NCI-H510A treated with DMSO at 0.1 percent for 48 hours (cell line): ENCODE results near the gene RAD9A.

ENCODE experiments used
- DNase-seq: peaks from one replicate; lab custom pipeline; 2025; lab: John Stamatoyannopoulos, UW

Gene RAD9A

DNA sequence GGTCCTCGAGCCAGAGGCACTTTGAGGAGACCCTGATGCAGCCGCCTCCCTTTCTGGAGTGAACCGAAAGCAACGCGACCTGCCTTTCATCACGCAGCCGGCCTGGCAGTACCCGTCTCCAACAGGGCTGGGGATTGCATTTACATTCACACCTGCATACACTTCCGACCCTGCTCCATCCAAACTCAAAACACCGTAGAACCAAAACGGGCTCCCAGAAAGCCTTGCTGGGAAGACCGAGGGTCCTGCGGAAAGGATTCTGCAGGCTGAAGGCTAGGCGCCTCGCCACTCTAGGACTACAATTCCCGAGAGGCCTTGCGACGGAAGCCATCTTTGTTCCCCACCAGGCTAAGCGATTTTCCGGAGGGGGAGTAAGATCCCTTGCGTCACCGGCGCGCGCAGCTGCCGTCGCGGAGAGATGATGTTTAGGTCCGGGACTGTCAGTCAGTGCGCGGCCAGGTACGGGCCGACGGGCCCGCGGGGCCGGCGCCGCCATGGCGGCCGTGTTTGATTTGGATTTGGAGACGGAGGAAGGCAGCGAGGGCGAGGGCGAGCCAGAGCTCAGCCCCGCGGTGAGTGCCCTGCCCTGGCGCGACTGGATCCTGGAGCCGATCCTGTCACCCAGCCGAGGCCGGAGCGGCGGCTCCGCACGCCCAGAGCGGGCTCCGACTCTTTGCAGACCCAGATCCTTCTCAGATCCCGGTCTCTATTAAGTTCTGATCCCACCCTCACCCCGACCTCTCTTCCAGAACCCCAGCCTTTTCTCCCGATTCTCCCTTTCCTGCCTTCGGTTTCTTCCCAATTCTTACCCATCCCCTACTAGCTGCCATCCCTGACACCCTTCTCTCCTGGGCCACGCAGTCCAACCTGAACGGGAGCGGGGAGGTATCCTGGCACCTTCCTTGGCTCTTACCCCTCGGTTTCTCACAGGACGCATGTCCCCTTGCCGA, 36.5 kb downstream of the RAD9A start, which contains the start of gene RPS6KB2:
TSS of gene RPS6KB2 (plus strand) at position 443 of the 950 bp plus-strand sequence. CDS start at position 495, 52 bp downstream.
- DNase-seq: peak; percentile 99

DNA sequence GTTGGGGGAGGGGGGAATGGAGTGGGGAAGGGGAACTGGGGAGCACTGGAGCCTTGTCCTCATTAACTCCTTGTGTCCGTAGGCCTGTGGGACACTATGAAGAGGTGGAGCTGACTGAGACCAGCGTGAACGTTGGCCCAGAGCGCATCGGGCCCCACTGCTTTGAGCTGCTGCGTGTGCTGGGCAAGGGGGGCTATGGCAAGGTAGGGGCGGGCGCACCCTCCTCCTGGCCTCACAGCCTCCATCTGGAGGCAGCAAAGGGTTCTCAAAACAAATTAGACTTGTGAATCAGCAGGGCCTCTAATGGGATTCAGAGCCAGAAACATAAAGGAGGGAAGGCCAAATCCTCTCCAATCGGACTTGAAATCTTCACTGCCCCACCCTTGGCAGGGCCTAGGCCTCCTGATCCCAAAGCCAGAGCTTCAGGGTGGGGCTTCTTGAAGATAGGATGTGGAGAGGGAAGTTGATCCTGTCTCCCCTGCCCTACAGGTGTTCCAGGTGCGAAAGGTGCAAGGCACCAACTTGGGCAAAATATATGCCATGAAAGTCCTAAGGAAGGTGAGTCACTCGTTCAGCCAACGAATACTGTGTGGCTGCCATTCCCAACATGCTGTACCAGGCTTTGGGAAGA, 37.4 kb downstream of the RAD9A start:
- DNase-seq: no peak

DNA sequence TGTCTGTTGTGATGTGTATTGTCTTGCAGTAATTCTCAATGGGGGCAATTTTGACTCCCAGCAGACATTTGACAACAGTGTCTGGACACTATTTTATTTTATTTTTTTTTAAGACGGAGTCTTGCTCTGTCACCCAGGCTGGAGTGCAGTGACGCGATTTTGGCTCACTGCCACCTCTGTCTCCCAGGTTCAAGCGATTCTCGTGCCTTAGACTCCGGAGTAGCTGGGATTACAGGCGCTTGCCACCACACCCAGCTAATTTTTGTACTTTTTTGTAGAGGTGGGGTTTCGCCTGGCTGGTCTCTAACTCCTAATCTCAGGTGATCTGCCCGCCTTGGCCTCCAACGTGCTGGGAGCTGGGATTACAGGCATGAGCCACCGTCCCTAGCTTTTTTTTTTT, 37.9 kb downstream of the RAD9A start:
- no peak for DNase-seq

DNA sequence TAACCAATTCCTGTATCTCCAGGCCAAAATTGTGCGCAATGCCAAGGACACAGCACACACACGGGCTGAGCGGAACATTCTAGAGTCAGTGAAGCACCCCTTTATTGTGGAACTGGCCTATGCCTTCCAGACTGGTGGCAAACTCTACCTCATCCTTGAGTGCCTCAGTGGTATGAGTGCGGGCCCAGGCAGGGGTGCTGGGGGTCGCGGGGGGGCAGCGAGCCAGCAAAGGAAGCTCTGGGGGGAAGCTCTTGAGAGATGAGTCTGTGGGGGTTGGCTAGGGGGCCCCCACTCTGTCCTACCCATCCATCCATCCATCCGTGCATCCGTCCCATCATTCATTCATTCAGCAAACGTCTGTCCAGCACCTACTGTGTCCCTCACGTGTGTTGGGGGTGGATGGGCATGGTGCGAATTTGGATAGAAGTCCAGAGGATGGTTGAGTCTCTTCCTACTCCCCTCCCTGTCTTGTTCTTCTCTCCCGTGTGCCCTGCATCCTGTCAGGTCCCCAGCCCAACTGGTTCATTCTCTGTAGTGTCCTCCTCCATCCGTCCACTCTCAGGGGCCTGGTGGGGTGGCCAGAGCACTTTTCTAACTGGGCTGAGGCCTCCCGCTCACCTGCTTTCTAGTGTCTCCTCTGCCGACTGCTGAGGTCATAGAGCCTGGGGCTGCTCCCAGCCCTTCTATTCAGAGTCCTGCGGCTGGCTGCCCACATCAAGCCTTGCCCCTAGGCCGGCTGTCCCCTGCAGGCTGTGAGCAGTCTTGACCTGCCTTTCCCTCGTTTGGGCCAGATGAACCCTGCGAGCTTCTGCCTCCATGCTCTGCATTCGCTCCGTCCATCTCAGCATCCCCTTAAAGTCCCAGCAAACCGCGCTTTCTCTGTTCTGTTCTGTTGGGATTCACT, 39.8 kb downstream of the RAD9A start:
- DNase-seq: no peak

DNA sequence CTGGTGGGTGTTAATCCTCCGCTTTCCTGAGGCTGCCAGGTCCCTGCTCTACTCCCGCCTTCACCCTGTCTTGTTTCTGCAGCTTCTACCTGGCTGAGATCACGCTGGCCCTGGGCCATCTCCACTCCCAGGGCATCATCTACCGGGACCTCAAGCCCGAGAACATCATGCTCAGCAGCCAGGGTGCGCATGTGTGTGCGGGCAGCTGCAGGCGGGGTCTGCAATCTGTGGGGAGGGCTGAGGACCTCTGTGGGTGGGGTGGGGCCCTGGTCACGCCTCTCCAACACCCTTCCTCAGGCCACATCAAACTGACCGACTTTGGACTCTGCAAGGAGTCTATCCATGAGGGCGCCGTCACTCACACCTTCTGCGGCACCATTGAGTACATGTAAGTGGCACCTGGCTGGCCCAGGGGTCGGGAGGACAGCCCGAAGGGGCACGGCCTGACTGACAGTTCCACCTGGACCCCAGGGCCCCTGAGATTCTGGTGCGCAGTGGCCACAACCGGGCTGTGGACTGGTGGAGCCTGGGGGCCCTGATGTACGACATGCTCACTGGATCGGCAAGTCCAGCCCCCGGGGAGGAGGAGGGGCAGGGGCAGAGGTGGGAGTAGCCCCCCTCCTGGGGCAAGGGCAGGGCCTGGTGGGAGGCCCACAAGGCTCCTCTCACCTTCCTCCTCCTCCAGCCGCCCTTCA, 41.0 kb downstream of the RAD9A start:
- no peak for DNase-seq

DNA sequence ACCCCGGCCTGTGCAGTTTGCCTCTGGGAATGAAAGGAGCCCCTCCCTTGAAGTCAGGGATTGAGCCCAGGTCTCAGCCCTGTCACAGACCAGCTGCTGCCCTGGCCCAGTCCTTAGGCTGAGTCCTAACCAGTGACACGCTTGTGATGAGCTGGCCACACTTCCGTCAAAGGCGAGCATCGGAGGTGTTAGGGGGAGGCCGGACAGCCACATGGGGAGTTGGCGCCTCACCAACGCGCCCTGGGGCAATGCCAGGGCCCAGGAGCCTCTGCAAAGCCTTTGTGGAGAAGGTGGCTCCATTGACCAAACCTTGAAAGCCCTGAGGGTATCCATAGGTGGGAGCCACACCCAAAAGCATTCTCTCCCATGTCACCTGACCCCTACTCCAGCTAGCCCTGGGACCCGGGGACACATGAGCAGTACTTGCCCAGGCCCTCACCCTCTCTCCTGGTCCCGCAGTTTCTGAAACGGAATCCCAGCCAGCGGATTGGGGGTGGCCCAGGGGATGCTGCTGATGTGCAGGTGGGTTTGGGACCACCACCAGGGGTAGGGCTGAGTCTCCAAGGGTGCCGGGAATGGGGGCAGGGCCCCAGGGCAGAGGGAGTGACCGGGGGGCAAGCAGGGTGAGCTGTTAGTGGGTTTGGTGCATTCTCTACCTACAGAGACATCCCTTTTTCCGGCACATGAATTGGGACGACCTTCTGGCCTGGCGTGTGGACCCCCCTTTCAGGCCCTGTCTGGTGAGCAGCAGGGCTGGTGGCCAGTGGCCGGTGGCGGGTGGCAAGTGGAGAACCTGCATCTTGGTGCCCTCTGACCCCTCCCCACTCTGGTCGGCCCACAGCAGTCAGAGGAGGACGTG, 42.0 kb downstream of the RAD9A start:
- DNase-seq: no peak

DNA sequence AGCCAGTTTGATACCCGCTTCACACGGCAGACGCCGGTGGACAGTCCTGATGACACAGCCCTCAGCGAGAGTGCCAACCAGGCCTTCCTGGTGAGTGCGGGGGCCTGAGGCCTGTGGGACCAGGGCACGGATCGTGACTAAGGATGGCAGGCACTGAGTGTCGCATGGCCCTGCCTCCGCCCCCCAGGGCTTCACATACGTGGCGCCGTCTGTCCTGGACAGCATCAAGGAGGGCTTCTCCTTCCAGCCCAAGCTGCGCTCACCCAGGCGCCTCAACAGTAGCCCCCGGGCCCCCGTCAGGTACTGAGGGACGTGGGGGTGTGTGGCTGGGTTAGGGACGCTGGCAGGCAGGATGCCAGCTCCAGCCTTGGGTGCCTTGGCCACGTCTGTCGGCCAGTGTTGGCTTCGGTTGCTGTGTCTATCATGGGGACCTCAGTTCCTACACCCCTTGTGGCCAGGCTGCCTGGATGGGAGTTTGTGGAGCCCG, 42.7 kb downstream of the RAD9A start:
- DNase-seq: no peak

DNA sequence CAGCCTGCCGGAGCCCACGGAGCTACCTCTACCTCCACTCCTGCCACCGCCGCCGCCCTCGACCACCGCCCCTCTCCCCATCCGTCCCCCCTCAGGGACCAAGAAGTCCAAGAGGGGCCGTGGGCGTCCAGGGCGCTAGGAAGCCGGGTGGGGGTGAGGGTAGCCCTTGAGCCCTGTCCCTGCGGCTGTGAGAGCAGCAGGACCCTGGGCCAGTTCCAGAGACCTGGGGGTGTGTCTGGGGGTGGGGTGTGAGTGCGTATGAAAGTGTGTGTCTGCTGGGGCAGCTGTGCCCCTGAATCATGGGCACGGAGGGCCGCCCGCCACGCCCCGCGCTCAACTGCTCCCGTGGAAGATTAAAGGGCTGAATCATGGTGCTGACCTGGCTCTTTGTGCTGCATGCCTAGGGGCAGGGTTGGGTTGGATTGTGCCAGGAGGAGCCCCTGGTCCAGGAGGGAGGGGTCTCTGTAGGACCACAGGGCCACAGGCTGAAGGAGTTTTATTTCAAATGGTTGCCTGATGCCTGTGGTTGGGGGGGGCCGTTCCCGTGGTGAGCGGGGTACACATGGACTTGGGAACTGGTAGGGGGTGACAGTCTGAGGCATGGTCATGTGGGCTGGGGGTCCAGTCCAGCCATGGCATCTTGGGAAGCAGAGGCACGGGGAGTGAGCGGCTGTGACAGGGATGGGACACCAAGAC, 43.4 kb downstream of the RAD9A start:
- DNase-seq: no peak

DNA sequence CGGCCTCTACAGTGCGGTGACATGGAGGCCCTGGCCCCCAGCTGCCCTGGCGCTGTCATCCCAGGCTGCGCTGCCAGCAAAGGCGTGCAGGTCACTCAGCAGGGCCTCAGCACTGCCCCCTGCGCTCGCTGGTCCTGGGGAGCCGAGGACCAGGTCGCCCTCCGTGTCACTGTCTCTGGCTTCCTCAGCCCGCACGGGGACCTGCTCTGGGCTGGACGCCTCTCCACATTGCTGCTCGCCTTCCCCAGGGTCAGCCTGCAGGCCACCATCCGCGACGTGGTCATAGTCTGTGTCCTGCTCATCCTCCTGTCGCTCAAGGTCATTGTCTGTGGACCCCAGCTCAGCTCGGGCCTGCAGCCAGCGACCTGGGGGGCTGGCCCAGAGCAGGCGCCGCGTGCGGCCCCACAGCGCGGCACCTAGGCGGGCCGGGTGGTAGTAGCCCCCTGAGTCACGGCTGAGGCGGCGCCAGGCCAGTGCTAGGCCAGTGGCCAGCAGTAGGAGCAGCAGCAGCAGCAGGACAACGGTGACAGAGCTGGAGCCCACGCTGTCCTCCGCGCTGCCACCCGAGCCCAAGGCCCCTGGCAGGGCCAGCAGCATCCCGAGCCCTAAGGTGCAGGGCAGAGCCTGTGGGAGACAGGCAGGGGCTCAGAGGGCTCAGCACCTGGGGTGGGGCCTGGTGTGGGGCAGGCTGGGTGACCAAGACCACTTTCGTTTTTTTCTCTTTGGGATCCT, 44.1 kb downstream of the RAD9A start:
- no peak for DNase-seq

DNA sequence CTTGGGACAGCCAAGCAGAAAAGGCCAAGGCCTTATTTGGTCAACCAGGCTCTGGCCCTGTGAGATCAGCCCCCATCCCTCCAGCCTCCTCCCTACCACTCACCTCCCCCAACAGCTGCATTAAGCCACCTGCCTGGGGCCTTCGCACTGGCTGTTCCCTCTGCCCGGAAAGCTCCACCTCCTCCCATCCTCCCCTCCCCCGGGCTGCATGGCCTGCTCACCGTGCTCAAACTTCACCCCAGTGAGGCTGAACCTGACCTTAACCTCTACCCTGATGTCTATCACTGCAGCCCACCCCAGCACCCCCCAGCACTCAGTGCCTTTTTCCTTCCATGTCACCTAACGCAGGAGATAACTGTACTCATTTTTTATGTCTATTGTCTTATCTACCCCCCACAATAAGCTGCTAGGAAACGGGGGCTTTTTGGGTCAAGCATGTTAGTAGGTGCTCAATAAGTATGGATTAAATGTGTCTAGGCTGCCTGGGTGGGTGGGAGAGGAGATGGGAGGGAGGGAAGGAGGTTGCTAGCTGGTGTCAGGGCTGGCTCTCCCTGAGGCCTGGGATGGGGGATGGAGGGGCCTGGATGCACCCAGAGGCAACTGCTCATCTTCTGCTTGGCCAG, 44.8 kb downstream of the RAD9A start:
- DNase-seq: no peak

DNA sequence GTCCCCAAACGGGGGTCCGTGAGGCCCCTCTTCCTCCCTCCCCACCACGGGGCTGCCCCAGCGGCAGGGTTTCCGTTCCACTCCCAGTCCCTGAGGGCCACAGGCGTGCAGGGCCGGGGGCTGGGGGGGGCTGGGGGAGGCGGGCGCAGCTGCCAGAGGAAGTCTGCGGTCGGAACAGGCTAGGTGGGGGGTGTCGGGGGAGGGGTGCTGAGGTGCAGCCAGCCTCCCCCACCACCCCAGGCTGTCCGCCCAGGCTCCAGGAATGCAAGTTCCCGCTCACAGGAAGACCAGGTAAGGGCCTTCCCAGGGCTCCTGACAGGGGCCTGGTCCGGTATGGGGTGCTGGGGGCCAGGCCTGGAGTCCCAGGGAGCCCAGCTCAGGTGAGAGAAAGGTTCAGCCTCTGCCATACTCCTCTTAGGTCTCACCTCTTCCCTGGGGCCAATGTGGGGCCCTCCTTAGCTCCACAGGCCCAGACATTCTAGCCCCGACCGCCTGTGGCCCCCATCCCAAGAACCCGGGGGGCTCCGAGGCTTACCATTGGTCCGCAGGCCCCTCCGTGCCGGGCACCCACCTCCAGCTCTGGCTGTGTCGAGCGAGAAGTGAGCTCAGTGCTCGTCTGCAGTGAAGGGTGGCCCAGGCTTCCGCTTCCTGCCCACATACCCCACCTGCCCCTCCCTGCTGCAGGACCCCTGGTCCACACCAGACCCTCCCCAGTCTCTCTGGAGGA, 45.5 kb downstream of the RAD9A start, which contains the start of gene PTPRCAP:
TSS of gene PTPRCAP (minus strand) at position 601 of the 727 bp plus-strand sequence. CDS start at position 538, 63 bp downstream.
- DNase-seq: no peak

DNA sequence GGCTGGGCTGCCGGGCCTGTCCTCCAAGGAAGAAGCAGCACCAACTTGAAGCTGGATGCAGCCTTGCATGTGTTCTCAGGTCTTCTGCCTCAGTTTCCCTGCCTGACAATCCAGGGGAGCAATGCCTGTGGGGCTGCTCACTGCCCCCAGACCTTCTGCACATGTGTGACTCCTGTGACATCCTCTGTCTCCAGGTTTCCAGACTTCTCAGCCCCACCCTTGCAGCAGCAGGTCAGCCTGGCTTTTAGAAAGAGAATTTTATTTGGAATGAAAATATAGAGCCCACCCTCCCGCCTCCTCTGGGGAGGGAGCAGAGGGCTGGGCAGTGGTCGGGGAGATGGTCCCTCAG, 46.0 kb downstream of the RAD9A start:
- no peak for DNase-seq

DNA sequence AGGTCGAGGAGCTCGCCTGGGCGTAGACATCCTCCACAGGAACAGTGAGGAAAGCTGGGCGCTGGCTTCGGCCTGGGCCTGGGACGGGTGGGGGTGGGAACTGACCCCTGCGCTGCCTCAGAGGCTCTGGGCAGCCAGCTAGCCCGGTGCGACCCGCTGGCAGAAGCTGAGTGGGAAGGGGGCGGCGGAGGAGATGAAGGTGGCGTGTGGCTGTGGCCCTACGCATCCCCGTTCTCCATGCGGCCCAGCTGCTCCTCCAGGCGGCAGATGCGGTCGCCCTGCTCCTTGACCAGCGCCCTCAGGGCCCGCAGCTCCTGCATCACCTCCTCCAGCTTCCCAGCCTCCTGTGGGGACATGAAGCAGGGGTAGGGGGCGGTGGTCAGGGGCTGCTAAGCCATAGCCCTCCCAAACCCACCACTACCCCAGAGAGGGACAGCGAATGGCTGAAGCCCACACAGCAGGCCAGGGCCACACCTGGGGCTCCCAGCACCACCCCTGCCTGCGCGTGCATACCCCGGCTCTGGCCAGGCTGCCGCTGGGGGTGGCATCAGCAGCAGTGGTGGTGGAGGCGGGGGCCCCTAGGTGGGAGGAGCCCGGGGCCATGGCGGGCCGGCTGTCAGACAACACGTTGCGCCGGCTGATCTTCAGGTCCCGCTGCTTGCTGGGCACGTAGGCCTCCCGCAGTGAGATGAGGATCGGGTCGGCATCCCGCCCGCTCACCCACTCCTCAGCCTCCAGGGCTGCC, 46.5 kb downstream of the RAD9A start:
- no peak for DNase-seq

DNA sequence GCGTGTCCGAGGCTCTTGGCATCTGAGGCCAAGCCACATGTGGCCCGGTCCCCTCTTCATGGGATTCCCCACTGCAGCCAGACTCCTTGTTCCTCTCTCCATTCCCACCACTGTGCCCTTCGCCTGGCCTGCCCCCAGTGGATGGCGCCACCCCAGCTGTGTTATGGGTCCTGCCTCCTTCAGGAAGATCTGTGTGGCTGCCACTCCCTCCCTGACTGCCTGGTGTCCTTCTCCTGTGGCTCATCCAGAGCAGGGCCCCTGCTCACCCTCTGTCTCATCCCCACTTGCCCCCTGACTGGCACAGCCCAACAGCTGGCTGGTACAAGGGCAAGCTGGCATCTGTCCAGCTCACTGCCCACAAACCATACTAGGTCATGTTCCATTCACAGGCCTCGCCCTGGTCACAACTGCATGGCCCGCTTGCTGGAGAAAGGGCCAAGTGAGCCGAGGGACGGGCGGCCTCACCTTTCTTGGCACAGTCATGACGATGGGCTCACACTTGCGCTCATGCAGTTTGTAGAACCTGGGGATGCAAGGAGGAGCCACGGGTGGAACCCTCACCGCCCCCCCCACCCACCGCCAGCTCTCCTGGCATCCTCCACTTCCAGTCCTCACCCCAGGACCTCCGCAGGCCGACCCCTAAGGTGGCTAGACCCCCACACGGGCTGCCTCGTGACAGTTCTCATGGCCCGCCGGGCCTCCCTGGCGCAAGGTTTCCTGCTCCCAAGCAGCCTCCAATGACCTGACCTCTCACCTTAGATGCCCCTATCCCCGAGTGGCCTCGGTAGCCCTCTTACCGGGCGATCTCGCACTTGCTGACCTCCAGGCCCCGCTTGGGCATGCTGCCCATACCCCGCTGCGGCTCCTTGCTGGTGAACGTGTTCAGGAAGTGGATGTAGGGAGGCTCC, 47.8 kb downstream of the RAD9A start:
- no peak for DNase-seq

DNA sequence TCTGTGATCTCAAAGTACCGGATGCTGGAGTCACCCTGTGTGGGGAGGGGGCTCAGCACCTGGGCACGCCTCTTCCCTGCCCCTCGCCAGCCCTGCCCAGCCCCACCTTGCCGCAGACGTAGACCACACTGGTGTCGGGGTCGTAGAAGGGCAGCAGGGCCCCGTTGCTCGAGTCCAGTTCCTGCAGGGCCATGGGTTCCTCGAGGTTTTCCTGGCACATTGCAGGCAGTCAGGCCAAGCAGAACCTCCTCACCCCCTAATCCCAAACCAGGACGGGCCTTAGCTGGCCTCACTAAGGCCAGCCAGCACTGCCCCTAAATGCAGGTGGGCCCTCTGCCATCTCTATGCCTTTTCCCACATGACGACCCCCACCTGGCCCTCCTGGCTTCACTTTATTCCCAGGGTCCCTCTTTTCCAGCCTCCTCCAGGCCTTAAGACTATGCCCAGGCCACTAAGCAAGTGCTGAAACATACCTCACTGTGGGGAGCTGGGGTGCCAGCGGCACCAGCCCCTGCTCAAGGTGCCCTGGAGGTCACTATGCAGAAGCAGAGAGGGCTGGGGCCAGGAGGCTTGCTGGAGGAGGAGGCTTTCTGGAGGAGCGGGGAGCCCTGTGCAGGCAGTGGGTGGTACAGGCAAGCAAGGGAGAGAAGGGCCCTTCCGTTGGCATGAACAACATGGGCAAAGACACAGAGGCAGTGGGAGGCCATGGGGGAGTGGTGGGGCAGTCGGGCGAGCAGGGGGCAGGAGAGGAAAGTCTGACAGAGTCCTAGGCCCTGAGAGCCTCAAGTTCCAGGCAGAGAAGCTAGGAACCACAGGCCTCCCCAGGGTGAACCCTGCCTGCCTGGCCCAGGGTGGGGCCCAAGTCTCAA, 48.7 kb downstream of the RAD9A start:
- DNase-seq: no peak
